NCI-H526 (cell line): Measurements from ENCODE around the gene PPIB.
A peak's percentile ranks its signal among the peaks of the same experiment; 100 is the strongest.

ENCODE experiments used
- DNase-seq, 2 experiments: peaks; one replicate each; lab custom pipeline; 2025; lab: John Stamatoyannopoulos, UW

Gene PPIB

GRCh38 chr15:64158363-64159134, 4.3 kb downstream of the PPIB start:
- no peak for DNase-seq

GRCh38 chr15:64157599-64158125, 5.2 kb downstream of the PPIB start:
- DNase-seq, result no peak

GRCh38 chr15:64156652-64157331, 6.0 kb downstream of the PPIB start:
- no peak for DNase-seq

GRCh38 chr15:64155802-64156651, 6.8 kb downstream of the PPIB start:
- DNase-seq, result no peak

GRCh38 chr15:64153480-64154367, 9.1 kb downstream of the PPIB start:
- peak; percentile 76 to 95 for DNase-seq

- DNase-seq, result peak; percentile 69 to 75
Observed at GRCh38 chr15:64152507-64153387, 10.1 kb downstream of the PPIB start.

GRCh38 chr15:64151727-64152506, 10.9 kb downstream of the PPIB start, which contains the start of gene SNX22:
SNX22 (plus strand) TSS chr15:64151731; CDS start chr15:64151776, 45 bp downstream.
- DNase-seq, result peak in 1 of 2 experiments; percentile 66

GRCh38 chr15:64149893-64150578, 12.8 kb downstream of the PPIB start:
- DNase-seq, result no peak

GRCh38 chr15:64149424-64149823, 13.4 kb downstream of the PPIB start:
- DNase-seq, result peak in 1 of 2 experiments; percentile 37

GRCh38 chr15:64148581-64148980, 14.2 kb downstream of the PPIB start:
- no peak for DNase-seq

GRCh38 chr15:64148168-64148567, 14.7 kb downstream of the PPIB start:
- no peak for DNase-seq

GRCh38 chr15:64146885-64147681, 15.7 kb downstream of the PPIB start:
- DNase-seq, result no peak

- no peak for DNase-seq
Observed at GRCh38 chr15:64146520-64146884, 16.3 kb downstream of the PPIB start.

- DNase-seq, result no peak
Observed at GRCh38 chr15:64146041-64146440, 16.8 kb downstream of the PPIB start.

GRCh38 chr15:64144565-64145281, 18.1 kb downstream of the PPIB start:
- DNase-seq, result no peak

- DNase-seq, result no peak
Observed at GRCh38 chr15:64144192-64144564, 18.6 kb downstream of the PPIB start.

GRCh38 chr15:64143276-64143675, 19.5 kb downstream of the PPIB start:
- no peak for DNase-seq
